K562 (cell line): ENCODE data around the gene SAE1. TPM values are rescaled to one million over a fixed set of nuclear protein-coding genes. Genes with fewer than 3 reads are reported as not detected.
A peak's percentile ranks its signal among the peaks of the same experiment; 100 is the strongest.

Experiments
- ATAC-seq: fragments of 200-7000 bp; cut with Tn5 transposase; 3 replicates; pipeline ENCODE4 v1.9.1; 2020; ENCODE audit warnings: moderate library complexity
- BruUV-seq: library from RNA; stranded (reverse); fragments of 400-500 nt; replicated peaks from 2 replicates; lab custom pipeline; 2021; lab: Mats Ljungman, UMichigan
- CTCF ChIA-PET: fragments of 300-600 bp; formaldehyde crosslinking; extraction: SDS; loops from one replicate; lab custom pipeline; 2021; ENCODE audit warnings: low intra/inter-chr PET ratio; lab: Yijun Ruan, JAX
- POLR2A ChIA-PET: fragments of 300-600, 350-650 bp; sonication (Branson Sonifier 250); formaldehyde crosslinking; extraction: SDS; loops from one replicate; lab custom pipeline; 2021; ENCODE audit warnings: antibody characterized with exemption, inconsistent platforms; lab: Yijun Ruan, JAX
- DNase-seq, 4 experiments: peaks; one replicate each; pipeline versions ENCODE4 v3.0.0 to v3.0.0-alpha.2; 2011 to 2018; ENCODE audit warnings: low spot score in 3 of 4, mixed read lengths in 3 of 4; ENCODE audit errors: extremely low read depth in 1 of 4
- FAIRE-seq: peaks from 2 replicates; lab custom pipeline; 2011; peaks lifted over from hg19 to GRCh38; lab: Jason Lieb, UNC
- H2AFZ ChIP-seq: 2 replicates; pipeline ENCODE4 v1.6.0; 2011; ENCODE audit warnings: low read depth, low read length, control low read depth, inconsistent platforms
- H3K27ac ChIP-seq: fragments of 200-600 bp; 3 replicates; pipeline ENCODE4 v1.8.0; 2011; ENCODE audit warnings: low read depth, mild to moderate bottlenecking, control low read depth, inconsistent platforms, low read length, moderate library complexity, mixed read lengths; ENCODE audit errors: extremely low read depth
- H3K27me3 ChIP-seq, 2 experiments: fragments of 300-600 bp in 1 of 2; 2 replicates in 1 of 2; 3 replicates in 1 of 2; pipeline versions ENCODE4 v1.6.0 to v1.8.0; 2011; ENCODE audit warnings: inconsistent platforms in 2 of 2, low read length in 2 of 2, mild to moderate bottlenecking in 1 of 2, mixed read lengths in 1 of 2, moderate library complexity in 1 of 2; ENCODE audit not compliant: control insufficient read depth in 2 of 2, insufficient read depth in 2 of 2
- H3K36me3 ChIP-seq: fragments of 300-600 bp; 3 replicates; pipeline ENCODE4 v1.8.0; 2011; ENCODE audit warnings: mild to moderate bottlenecking, low read length, inconsistent platforms; ENCODE audit not compliant: control insufficient read depth, insufficient read depth
- H3K4me1 ChIP-seq, 2 experiments: fragments of 200-600 bp in 1 of 2; replicated peaks in 1 of 2; 2 replicates in 1 of 2; 3 replicates in 1 of 2; pipeline versions ENCODE4 v1.5.1 to v1.8.0; 2011; ENCODE audit warnings: inconsistent platforms in 2 of 2, low read length in 2 of 2, mild to moderate bottlenecking in 1 of 2, mixed read lengths in 1 of 2, moderate library complexity in 1 of 2; ENCODE audit not compliant: control insufficient read depth in 2 of 2, insufficient read depth in 2 of 2
- H3K4me2 ChIP-seq: 2 replicates; pipeline ENCODE4 v1.6.1; 2011; ENCODE audit warnings: low read length, control low read depth, inconsistent platforms, mixed read lengths; ENCODE audit not compliant: insufficient read depth
- H3K4me3 ChIP-seq: fragments of 200-600 bp; sonication (generic), shearing (Covaris generic); 2 replicates; pipeline ENCODE4 v1.5.1; 2016; ENCODE audit warnings: control low read depth, inconsistent platforms
- H3K79me2 ChIP-seq: fragments of 200-600 bp; 3 replicates; pipeline ENCODE4 v1.8.0; 2011; ENCODE audit warnings: low read length, inconsistent platforms; ENCODE audit not compliant: control insufficient read depth, insufficient read depth
- H3K9ac ChIP-seq, 2 experiments: 2 replicates each; pipeline versions ENCODE4 v1.6.0 to v1.6.1; 2011; ENCODE audit warnings: low read depth in 2 of 2, low read length in 2 of 2, control low read depth in 1 of 2, inconsistent platforms in 1 of 2, mild to moderate bottlenecking in 1 of 2, mixed read lengths in 1 of 2; ENCODE audit not compliant: insufficient read depth in 1 of 2
- H3K9me1 ChIP-seq: one replicate; pipeline ENCODE4 v1.6.0; 2011; ENCODE audit warnings: inconsistent platforms, mild to moderate bottlenecking, low read length, moderate library complexity; ENCODE audit not compliant: control insufficient read depth, insufficient read depth
- H3K9me3 ChIP-seq: replicated peaks from 2 replicates; pipeline ENCODE4 v1.5.1; 2011; ENCODE audit warnings: low read depth, low read length, inconsistent platforms; ENCODE audit not compliant: control insufficient read depth, insufficient read depth
- H4K20me1 ChIP-seq: replicated peaks from 2 replicates; pipeline ENCODE4 v1.6.1; 2011; ENCODE audit warnings: low read length, inconsistent platforms, mixed read lengths; ENCODE audit not compliant: control insufficient read depth, insufficient read depth
- BRD9 ChIP-seq: fragments of 450-650 bp; IDR thresholded peaks from 2 replicates; pipeline ENCODE4 v1.6.1; 2018; ENCODE audit warnings: low read depth; ENCODE audit not compliant: partially characterized antibody
- MEF2D ChIP-seq: conservative IDR thresholded peaks from 2 replicates; pipeline ENCODE4 v1.6.1; 2016; ENCODE audit warnings: low read depth, missing genetic modification characterization, missing compliant biosample characterization
- NR2C2 ChIP-seq, 2 experiments: fragments of 200-800 bp in 1 of 2; sonication (Bioruptor generic) in 1 of 2; sonication (generic) in 1 of 2; formaldehyde crosslinking in 1 of 2; IDR thresholded peaks; 2 replicates each; pipeline versions ENCODE4 v1.6.1 to v1.8.0; 2016 to 2022; ENCODE audit warnings: mild to moderate bottlenecking in 1 of 2, missing compliant biosample characterization in 1 of 2, missing genetic modification characterization in 1 of 2, missing genetic modification reagents in 1 of 2
- TAF1 ChIP-seq: IDR thresholded peaks from 2 replicates; pipeline ENCODE4 v1.6.1; 2011; ENCODE audit warnings: mild to moderate bottlenecking, low read length, moderate library complexity; ENCODE audit not compliant: insufficient read depth, control insufficient read depth, severe bottlenecking; ENCODE audit errors: extremely low read depth
- TBP ChIP-seq: optimal IDR thresholded peaks from 2 replicates; pipeline ENCODE3; 2011; ENCODE audit warnings: low read depth, low read length, improper control_type of control experiment
- WGBS: fragments of 100-300 bp; shearing (Covaris generic); methylation state at CpG from one replicate; pipeline ENCODE4 v1.1.6; 2016; ENCODE audit warnings: low coverage, mixed read lengths; ENCODE audit not compliant: insufficient coverage; ENCODE audit errors: missing lambda C conversion rate; 5-methylcytosine and 5-hydroxymethylcytosine counted together
- in situ Hi-C: fragments of 300-500 bp; cut with MboI; formaldehyde crosslinking; loops from 4 replicates; pipeline ENCODE4 v1.15.0; 2018; ENCODE audit warnings: inconsistent platforms, mixed read lengths
- intact Hi-C: fragments of 100-400 bp; cut with micrococcal nuclease; formaldehyde crosslinking; loops from 2 replicates; pipeline ENCODE4 v1.14.2; 2022
- polyA plus RNA-seq, 8 experiments: library from polyadenylated mRNA; depleted of rRNA in 4 of 8; stranded (reverse) in 5 of 8; unstranded in 3 of 8; fragments of >200 nt; fragmentation: Nextera tagmentation in 2 of 8; fragmentation: Illumina TruSeq in 1 of 8; extraction: Ambion mirVana in 2 of 8; extraction: Trizol in 1 of 8; gene quantifications; 2 replicates each; pipeline versions ENCODE4 v1.2.1 to v1.2.3, GENCODE V29; 2011 to 2014; ENCODE audit warnings: inconsistent platforms in 1 of 8, missing spikeins in 1 of 8
- total RNA-seq, 7 experiments: library from RNA; depleted of rRNA in 6 of 7; stranded (reverse); fragments of >200 nt in 6 of 7; fragmentation: Illumina TruSeq in 2 of 7; extraction: Trizol in 2 of 7; gene quantifications; 2 replicates each; pipeline versions ENCODE4 v1.2.1 to v1.2.3, GENCODE V29; 2011 to 2021; ENCODE audit warnings: low replicate concordance in 1 of 7
- TF ChIP-seq, protein P1 (sequence below): fragments of 450-650 bp; conservative IDR thresholded peaks from 2 replicates; pipeline ENCODE4 v1.6.1; 2016; ENCODE audit warnings: missing genetic modification characterization, low read depth, mild to moderate bottlenecking, control low read depth, missing compliant biosample characterization
- TF ChIP-seq, protein P2 (sequence below): fragments of 200-800 bp; sonication (Bioruptor generic); IDR thresholded peaks from 2 replicates; pipeline ENCODE4 v1.6.1; 2017; ENCODE audit warnings: missing genetic modification characterization, missing compliant biosample characterization
- TF ChIP-seq, protein P3 (sequence below), 3 experiments: fragments of 200-800 bp in 1 of 3; sonication (Bioruptor generic) in 1 of 3; sonication (generic) in 1 of 3; formaldehyde crosslinking in 1 of 3; IDR thresholded peaks; 2 replicates each; pipeline versions ENCODE4 v1.6.1 to v1.8.0; 2016 to 2022; ENCODE audit warnings: mild to moderate bottlenecking in 2 of 3, missing compliant biosample characterization in 2 of 3, missing genetic modification characterization in 2 of 3, missing genetic modification reagents in 1 of 3
- TF ChIP-seq, protein P4 (sequence below): fragments of 250-450 bp; sonication (Bioruptor Pico); IDR thresholded peaks from 2 replicates; pipeline ENCODE4 v1.4.0; 2020

Gene SAE1
- total and polyA plus RNA-seq, 9 of the 15 experiments (the other 6 are each of a cell fraction or from before 2014, with no cell fraction given) = 82.8 to 299 (median 217) TPM

DNA sequence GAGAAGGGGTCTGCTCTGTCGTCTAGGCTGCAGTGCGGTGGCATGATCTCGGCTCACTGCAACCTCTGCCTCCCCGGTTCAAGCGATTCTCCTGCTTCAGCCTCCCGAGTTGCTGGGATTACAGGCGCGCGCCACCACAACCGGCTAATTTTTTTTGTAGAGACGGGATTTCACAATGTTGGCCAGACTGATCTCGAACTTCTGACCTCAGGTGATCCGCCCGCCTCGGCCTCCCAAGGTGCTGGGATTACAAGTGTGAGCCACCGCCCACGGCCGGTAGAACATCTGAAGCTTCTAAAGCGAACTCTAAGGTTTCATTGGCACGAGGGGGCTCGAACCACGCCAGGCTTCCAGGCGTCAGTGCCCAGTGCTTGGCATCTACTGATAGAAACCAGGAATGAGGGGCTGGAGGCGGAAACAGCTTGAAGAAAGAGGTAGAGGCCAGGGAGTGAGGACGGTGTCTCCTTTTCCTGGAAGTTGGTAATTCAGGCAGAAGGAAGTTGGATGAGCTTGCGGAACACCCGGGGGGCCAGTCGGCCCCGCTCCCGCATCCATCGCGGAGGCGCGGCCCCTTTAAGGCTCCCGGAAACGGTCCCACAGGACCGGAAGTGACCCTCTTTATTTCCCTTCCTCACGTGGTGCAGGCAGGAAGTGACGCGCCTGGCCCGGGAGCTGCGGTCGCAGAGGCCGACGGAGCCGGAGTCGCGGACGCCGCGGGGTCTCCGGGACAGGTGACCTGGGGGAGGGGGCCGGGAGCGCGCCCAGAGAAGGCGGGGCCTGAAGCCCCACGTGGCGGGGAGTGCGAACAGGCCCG is 125.5 kb downstream of the SAE1 start, which contains the start of gene CCDC9 (continued):
- TF ChIP-seq BRD9 (peak; percentile 47), MEF2D (tag) (0 out of 2 replicates have a peak, but pooled peaks have one; percentile 32)

DNA sequence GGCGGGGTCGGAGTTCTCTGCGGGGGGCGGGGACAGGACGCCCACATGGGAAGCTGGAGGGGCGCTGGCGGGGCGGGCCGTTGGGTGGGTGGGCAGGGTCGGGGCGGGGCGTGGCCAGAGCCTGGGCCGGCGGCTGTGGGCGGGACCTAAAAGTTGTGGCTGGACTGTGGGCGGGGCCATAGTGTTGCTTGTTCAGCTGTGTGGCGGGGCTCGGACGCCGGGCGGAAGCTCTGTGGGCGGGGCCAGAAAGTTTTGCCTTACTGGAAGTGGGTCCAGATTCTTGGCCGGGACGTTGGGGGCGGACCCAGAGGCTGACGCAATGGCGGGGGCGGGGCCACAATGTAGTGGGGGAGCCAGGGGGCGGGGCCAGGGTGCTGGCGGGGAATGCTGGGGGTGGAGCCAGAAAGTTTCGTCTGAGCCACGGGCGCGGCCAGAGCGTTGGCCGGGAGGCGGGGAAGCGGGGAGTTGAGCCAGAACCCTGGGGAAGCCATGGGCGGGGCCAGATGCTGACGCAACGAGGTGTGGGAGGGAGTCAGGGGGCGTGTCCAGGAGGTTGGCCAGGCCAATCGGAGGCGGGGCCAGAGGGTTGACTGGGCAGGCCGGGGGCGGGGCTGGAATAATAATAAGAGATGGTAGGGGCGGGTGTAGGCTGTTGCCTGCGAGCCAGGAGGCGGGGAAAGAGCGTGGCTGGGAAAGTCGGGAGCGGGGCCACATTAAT is 126.2 kb downstream of the SAE1 start:
- H3K9me1 ChIP-seq = no peaks in the 10 kb centered on the region
- no peaks in the 10 kb centered on the region for H3K27me3 ChIP-seq
- peak; percentile 99 for FAIRE-seq
- peak overlapping the region; percentile 53 for H3K4me3 ChIP-seq
- H3K79me2 ChIP-seq = peaks cover 38% of the 10 kb centered on the region
- WGBS = 1% methylated on average over 14 of the region's 52 CpGs
- 0 out of 2 replicates have a peak overlapping the region, but pooled peaks have one; percentile 87 for H2AFZ ChIP-seq
- in situ Hi-C loops = no loop called here
- peaks cover 8 to 29% of the 10 kb centered on the region in 2 experiments; a peak in 4 of 5 replicates for H3K4me1 ChIP-seq
- peak; percentile 96 to 99 (median 97) for DNase-seq
- peaks cover 7% of the 10 kb centered on the region; the same call in 1 of the 2 replicates for H4K20me1 ChIP-seq
- intact Hi-C loops = loop anchor here (1.0 kb wide), 1 partner anchor 17 kb away; the partner anchor contains the start of gene INAFM1
- peak overlapping the region; percentile 99; the same call in 1 of the 2 replicates for H3K4me2 ChIP-seq
- ChIA-PET POLR2A (interaction anchor here (0.6 to 2.9 kb wide), 20 partner anchors 10 to 521 kb away, joined by 3 to 48 read pairs (median 4); partner anchors contain the start of genes INAFM1 and SAE1), CTCF (interaction anchor here (0.6 to 1.0 kb wide), 3 partner anchors 13 to 316 kb away, joined by 3 to 4 read pairs (median 4); no protein-coding TSS in a partner anchor)
- H3K27ac ChIP-seq = peak overlapping the region; percentile 96
- ATAC-seq = peak; percentile 89
- no peaks in the 10 kb centered on the region; the same call in 1 of the 2 replicates for H3K9me3 ChIP-seq
- H3K9ac ChIP-seq = peak overlapping the region; percentile 92 to 93; a peak in 3 of 4 replicates
- H3K36me3 ChIP-seq = peaks cover 35% of the 10 kb centered on the region; the same call in 2 of the 3 replicates
- BruUV-seq = no TSS peak
- peak; percentile 13 for TF ChIP-seq TAF1
- TF ChIP-seq, protein P1, sequence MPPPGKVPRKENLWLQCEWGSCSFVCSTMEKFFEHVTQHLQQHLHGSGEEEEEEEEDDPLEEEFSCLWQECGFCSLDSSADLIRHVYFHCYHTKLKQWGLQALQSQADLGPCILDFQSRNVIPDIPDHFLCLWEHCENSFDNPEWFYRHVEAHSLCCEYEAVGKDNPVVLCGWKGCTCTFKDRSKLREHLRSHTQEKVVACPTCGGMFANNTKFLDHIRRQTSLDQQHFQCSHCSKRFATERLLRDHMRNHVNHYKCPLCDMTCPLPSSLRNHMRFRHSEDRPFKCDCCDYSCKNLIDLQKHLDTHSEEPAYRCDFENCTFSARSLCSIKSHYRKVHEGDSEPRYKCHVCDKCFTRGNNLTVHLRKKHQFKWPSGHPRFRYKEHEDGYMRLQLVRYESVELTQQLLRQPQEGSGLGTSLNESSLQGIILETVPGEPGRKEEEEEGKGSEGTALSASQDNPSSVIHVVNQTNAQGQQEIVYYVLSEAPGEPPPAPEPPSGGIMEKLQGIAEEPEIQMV (tag) = peak; percentile 90
- peak; percentile 16 for TF ChIP-seq TBP
- TF ChIP-seq, protein P2, sequence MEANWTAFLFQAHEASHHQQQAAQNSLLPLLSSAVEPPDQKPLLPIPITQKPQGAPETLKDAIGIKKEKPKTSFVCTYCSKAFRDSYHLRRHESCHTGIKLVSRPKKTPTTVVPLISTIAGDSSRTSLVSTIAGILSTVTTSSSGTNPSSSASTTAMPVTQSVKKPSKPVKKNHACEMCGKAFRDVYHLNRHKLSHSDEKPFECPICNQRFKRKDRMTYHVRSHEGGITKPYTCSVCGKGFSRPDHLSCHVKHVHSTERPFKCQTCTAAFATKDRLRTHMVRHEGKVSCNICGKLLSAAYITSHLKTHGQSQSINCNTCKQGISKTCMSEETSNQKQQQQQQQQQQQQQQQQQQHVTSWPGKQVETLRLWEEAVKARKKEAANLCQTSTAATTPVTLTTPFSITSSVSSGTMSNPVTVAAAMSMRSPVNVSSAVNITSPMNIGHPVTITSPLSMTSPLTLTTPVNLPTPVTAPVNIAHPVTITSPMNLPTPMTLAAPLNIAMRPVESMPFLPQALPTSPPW (CRISPR knock-in tag) = peak; percentile 83
- TF ChIP-seq, protein P3, sequence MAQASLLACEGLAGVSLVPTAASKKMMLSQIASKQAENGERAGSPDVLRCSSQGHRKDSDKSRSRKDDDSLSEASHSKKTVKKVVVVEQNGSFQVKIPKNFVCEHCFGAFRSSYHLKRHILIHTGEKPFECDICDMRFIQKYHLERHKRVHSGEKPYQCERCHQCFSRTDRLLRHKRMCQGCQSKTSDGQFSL (CRISPR knock-in tag; IDR thresholded peaks at IDR 0.05) = peak; percentile 79
- TF ChIP-seq, protein P3 (tag; IDR thresholded peaks at IDR 0.05) = peak in 1 of 2 experiments; percentile 78; a peak in 2 of 4 replicates
- TF ChIP-seq NR2C2 (CRISPR knock-in tag; IDR thresholded peaks at IDR 0.05) = no peak
- TF ChIP-seq NR2C2 (tag; IDR thresholded peaks at IDR 0.05) = peak; percentile 59; the same call in 1 of the 2 replicates
- TF ChIP-seq, protein P4, sequence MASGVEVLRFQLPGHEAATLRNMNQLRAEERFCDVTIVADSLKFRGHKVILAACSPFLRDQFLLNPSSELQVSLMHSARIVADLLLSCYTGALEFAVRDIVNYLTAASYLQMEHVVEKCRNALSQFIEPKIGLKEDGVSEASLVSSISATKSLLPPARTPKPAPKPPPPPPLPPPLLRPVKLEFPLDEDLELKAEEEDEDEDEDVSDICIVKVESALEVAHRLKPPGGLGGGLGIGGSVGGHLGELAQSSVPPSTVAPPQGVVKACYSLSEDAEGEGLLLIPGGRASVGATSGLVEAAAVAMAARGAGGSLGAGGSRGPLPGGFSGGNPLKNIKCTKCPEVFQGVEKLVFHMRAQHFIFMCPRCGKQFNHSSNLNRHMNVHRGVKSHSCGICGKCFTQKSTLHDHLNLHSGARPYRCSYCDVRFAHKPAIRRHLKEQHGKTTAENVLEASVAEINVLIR (CRISPR knock-in tag) = no peak
